Right lobe of liver (tissue), 6 donors: ENCODE results near the gene NFATC1. TPM values are rescaled to one million over a fixed set of nuclear protein-coding genes. Genes with fewer than 3 reads are reported as not detected.

Source experiments
- ATAC-seq, 4 donors: fragments of 200-7000 bp; cut with Tn5 transposase; one replicate each; pipeline ENCODE4 v1.9.1; 2020; ENCODE audit warnings: mild to moderate bottlenecking in 4 of 4, moderate library complexity in 4 of 4
- DNase-seq, 3 donors: peaks; one replicate each; pipeline ENCODE4 v3.0.0-alpha.2; 2020
- H3K27ac ChIP-seq, 3 donors: fragments of 200-600 bp; one replicate each; pipeline ENCODE4 v1.8.0; 2022
- H3K27me3 ChIP-seq, 2 donors: fragments of 200-600 bp; one replicate each; pipeline ENCODE4 v1.8.0; 2022
- H3K36me3 ChIP-seq, 4 donors: fragments of 200-600 bp; sonication (generic) in 1 of 4; one replicate each; pipeline versions ENCODE4 v1.5.1 to v1.8.0; 2017 to 2022; ENCODE audit warnings: control low read depth in 1 of 4
- H3K4me1 ChIP-seq, 4 donors: fragments of 200-600 bp; sonication (generic) in 1 of 4; one replicate each; pipeline versions ENCODE4 v1.5.1 to v1.8.0; 2017 to 2022; ENCODE audit warnings: control low read depth in 1 of 4
- H3K4me3 ChIP-seq, 3 donors: fragments of 200-600 bp; one replicate each; pipeline ENCODE4 v1.8.0; 2022
- H3K9me3 ChIP-seq, 4 donors: fragments of 200-600 bp; sonication (generic) in 1 of 4; one replicate each; pipeline versions ENCODE4 v1.5.1 to v1.8.0; 2017 to 2022; ENCODE audit warnings: control low read depth in 1 of 4
- POLR2A ChIP-seq: fragments of 450-650 bp; IDR thresholded peaks from one replicate; pipeline ENCODE4 v1.6.1; 2017; ENCODE audit warnings: antibody characterized with exemption, mild to moderate bottlenecking
- WGBS: methylation state at CpG from one replicate; pipeline ENCODE4 v1.1.6; 2018; ENCODE audit warnings: low coverage, low lambda C conversion rate; ENCODE audit not compliant: insufficient coverage; ENCODE audit errors: missing lambda C conversion rate; 5-methylcytosine and 5-hydroxymethylcytosine counted together
- intact Hi-C, 2 donors: fragments of 100-400 bp; cut with DNase I; formaldehyde crosslinking; loops; one replicate each; pipeline versions ENCODE4 v1.11.2 to v1.14.1; 2022
- total RNA-seq, 6 experiments: library from RNA; depleted of rRNA in 2 of 6; stranded (reverse); fragments of >200 nt in 2 of 6; fragmentation: NEBNext Ultra II Directional in 3 of 6; extraction: Animal tissue kit (Norgen Biotek cat#: 25700) in 3 of 6; gene quantifications; one replicate each; pipeline versions ENCODE4 v1.1.0 to v1.2.4, GENCODE V29; 2016 to 2023
- TF ChIP-seq, protein P1 (sequence below), 4 donors: fragments of 200-600 bp in 3 of 4; fragments of 450-650 bp in 1 of 4; IDR thresholded peaks; one replicate each; pipeline versions ENCODE4 v1.5.1 to v1.8.0; 2016 to 2022; ENCODE audit warnings: antibody characterized with exemption in 4 of 4, mild to moderate bottlenecking in 2 of 4
- donor health status: DM: no; HTN: yes; CAD: no.
- donor health status: DM: no; HTN: no; CAD: no.
- donor health status: DM: no; HTN: no; CAD: no.
- donor health status: DM: no; HTN: yes; CAD: no.
- donor health status: DM: no; HTN: yes; CAD: no.

Gene NFATC1
- total RNA-seq, 6 experiments from 2014 or later, result 1.00 to 4.3 (median 2.9) TPM

DNA sequence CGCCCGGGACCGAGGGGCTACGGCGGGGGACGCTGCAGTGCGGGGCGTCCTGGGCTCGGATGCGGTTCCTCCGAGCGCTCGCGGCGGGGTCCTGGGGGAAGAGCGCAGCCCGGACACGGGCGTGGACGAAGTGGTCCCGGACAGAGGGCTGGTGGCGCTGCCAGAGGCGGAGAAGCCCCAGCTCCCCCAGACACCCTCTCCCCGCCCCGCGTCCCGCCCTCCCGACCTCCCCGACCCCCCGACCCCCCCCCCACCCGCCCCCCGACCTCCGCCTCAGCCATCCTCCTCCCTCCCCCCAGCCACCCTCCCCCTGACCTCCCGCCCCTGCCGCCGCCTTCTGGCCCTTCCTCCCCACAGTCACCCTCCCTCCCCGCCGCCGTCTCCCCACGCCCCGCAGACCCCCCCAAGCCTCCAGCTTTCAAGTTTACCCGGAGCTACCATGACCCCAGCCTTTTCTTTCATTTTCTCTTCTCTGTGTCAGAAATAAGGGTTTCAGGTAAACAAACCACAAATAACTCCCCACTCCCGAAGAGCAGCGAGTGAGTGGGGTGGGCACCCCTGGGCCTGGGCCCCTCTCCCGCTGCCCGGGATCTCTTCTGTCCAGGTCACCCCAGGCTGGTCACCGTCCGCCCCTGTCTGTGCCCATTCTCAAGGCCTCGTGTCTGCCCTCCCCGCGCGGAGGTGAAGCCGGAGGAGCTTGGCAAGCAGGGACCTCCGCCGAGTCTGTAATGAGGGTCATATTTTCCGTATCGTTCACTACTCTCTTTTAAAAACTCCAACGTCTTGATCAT lies 5.1 kb downstream of the NFATC1 start:
- H3K36me3 ChIP-seq, result no peaks in the 10 kb centered on the region
- peaks cover 0 to 19% (median 5%) of the 10 kb centered on the region in 4 donors for H3K4me1 ChIP-seq
- peak overlapping the region; percentile 56 to 63 (median 59) for H3K4me3 ChIP-seq
- DNase-seq (peak in 2 of 3 donors; percentile 29 to 57), ATAC-seq (no peak)
- no peaks in the 10 kb centered on the region for H3K27me3 ChIP-seq
- 46% methylated on average over 25 of the region's 58 CpGs for WGBS
- no peaks in the 10 kb centered on the region for H3K9me3 ChIP-seq
- no peak for TF ChIP-seq POLR2A
- TF ChIP-seq, protein P1, sequence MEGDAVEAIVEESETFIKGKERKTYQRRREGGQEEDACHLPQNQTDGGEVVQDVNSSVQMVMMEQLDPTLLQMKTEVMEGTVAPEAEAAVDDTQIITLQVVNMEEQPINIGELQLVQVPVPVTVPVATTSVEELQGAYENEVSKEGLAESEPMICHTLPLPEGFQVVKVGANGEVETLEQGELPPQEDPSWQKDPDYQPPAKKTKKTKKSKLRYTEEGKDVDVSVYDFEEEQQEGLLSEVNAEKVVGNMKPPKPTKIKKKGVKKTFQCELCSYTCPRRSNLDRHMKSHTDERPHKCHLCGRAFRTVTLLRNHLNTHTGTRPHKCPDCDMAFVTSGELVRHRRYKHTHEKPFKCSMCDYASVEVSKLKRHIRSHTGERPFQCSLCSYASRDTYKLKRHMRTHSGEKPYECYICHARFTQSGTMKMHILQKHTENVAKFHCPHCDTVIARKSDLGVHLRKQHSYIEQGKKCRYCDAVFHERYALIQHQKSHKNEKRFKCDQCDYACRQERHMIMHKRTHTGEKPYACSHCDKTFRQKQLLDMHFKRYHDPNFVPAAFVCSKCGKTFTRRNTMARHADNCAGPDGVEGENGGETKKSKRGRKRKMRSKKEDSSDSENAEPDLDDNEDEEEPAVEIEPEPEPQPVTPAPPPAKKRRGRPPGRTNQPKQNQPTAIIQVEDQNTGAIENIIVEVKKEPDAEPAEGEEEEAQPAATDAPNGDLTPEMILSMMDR (IDR thresholded peaks at IDR 0.05), result no peak
- intact Hi-C loops, result no loop called here
- peak overlapping the region in 2 of 3 donors; percentile 40 to 63 for H3K27ac ChIP-seq

DNA sequence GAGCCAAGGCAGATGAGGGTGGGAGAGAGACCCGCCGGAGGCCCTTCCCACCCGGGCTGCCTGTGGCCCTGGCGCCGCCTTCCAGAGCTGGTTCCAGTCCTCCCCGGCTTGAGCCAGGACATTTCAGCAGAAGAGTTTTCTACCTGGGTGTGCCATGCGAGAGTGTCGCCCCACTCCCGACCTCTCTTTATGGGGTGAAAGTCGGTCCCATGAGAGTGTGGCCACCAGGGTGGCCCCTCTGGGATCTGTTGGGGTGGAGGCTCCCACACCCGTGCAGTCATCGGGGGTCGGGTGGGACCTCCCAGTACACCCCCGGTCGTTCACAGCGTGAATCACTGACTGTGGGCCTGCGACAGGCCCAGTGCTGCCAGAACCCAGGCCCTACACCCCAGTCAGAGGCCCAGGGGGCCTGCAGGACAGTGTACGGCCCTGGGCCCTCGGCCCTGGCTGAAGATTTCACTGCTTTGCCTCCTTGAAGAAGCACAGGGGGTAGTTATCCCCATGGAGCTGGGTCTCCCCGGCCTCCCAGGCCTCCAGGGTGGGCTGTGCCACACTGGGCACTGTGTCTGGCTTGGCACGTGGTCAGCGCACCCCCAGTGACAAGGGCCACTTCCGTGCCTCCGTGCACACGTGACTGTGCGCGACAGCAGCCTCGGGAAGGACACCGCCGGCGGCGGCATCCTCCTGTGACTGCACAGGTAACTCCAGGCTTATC lies 5.9 kb downstream of the NFATC1 start:
- Histone ChIP-seq H3K4me3 (no peak overlapping the region), H3K9me3 (no peaks in the 10 kb centered on the region), H3K36me3 (no peaks in the 10 kb centered on the region), H3K4me1 (peaks cover 0 to 16% (median 4%) of the 10 kb centered on the region in 4 donors), H3K27me3 (no peaks in the 10 kb centered on the region), H3K27ac (no peak overlapping the region)
- intact Hi-C loops, result no loop called here
- ATAC-seq, result no peak
- DNase-seq, result peak in 2 of 3 donors; percentile 31 to 39
- WGBS, result 88% methylated on average over 3 of the region's 32 CpGs
- TF ChIP-seq, protein P1 (IDR thresholded peaks at IDR 0.05), result no peak
- TF ChIP-seq POLR2A, result no peak

DNA sequence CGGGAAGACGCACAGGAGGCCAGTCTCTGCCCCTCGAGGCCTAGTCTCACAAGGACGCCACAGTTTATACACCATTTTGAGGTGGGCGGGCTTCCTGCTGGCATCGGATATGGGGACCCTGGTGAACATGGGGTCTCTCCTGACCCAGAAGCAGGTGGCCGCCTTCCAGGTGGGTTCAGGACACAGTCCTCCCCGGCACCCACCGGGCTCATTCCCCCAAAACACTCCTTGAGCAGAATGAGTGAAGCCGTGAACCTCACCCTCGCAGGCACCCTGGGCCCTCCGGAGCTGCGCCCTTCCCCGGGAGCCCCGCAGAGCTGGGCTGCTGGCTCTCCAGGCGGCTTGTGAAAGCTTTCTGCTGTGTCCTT lies 6.5 kb downstream of the NFATC1 start:
- TF ChIP-seq, protein P1 (IDR thresholded peaks at IDR 0.05), result no peak
- DNase-seq (peak in 2 of 3 donors; percentile 20 to 44), ATAC-seq (no peak)
- H3K4me1 ChIP-seq, result peaks cover 0 to 11% (median 3%) of the 10 kb centered on the region in 4 donors
- intact Hi-C loops, result no loop called here
- H3K27ac ChIP-seq, result no peak overlapping the region
- H3K36me3 ChIP-seq, result no peaks in the 10 kb centered on the region
- H3K9me3 ChIP-seq, result no peaks in the 10 kb centered on the region
- H3K4me3 ChIP-seq, result no peak overlapping the region
- no CpG with 5 or more reads among the region's 16 CpGs for WGBS
- H3K27me3 ChIP-seq, result no peaks in the 10 kb centered on the region

GRCh38 chr18:79402977-79403722 lies 7.4 kb downstream of the NFATC1 start:
- Histone ChIP-seq H3K9me3 (no peaks in the 10 kb centered on the region), H3K36me3 (no peaks in the 10 kb centered on the region), H3K4me1 (peaks cover 0 to 8% (median 3%) of the 10 kb centered on the region in 4 donors), H3K27ac (no peak overlapping the region), H3K27me3 (no peaks in the 10 kb centered on the region), H3K4me3 (no peak overlapping the region)
- DNase-seq (peak; percentile 60 to 82 (median 64)), ATAC-seq (peak; percentile 51 to 62 (median 59))
- intact Hi-C loops, result no loop called here
- TF ChIP-seq, protein P1 (IDR thresholded peaks at IDR 0.05), result no peak
- no peak for TF ChIP-seq POLR2A
- WGBS, result 26% methylated on average over 15 of the region's 27 CpGs
